Endodermal cell (in vitro differentiated cells): Measurements from ENCODE around the gene ST6GALNAC6. TPM values are rescaled to one million over a fixed set of nuclear protein-coding genes. Genes with fewer than 3 reads are reported as not detected.

ENCODE experiments used
- DNase-seq: peaks from one replicate; pipeline ENCODE4 v3.0.0-alpha.2; 2017
- H3K27ac ChIP-seq: 2 replicates; pipeline ENCODE4 v1.5.1; 2013; ENCODE audit warnings: mild to moderate bottlenecking, low read depth, low read length, moderate library complexity
- H3K27me3 ChIP-seq: 2 replicates; pipeline ENCODE4 v1.6.1; 2013; ENCODE audit warnings: mild to moderate bottlenecking, low read length, moderate library complexity; ENCODE audit not compliant: insufficient read depth, control insufficient read depth, poor library complexity, severe bottlenecking
- H3K36me3 ChIP-seq: 2 replicates; pipeline ENCODE4 v1.7.0; 2013; ENCODE audit warnings: mild to moderate bottlenecking, low read length, moderate library complexity; ENCODE audit not compliant: control insufficient read depth, insufficient read depth
- H3K4me1 ChIP-seq: one replicate; pipeline ENCODE4 v1.7.0; 2013; ENCODE audit warnings: low read length; ENCODE audit not compliant: control insufficient read depth, insufficient read depth
- H3K4me3 ChIP-seq: 2 replicates; pipeline ENCODE4 v1.5.1; 2013; ENCODE audit warnings: mild to moderate bottlenecking, low read length, moderate library complexity
- H3K9ac ChIP-seq: 2 replicates; pipeline ENCODE4 v1.6.1; 2013; ENCODE audit warnings: mild to moderate bottlenecking, low read length, moderate library complexity; ENCODE audit not compliant: poor library complexity, severe bottlenecking; ENCODE audit errors: extremely low read depth
- H3K9me3 ChIP-seq: 2 replicates; pipeline ENCODE4 v1.6.1; 2013; ENCODE audit warnings: mild to moderate bottlenecking, low read length, moderate library complexity; ENCODE audit not compliant: control insufficient read depth
- H3K27ac Mint-ChIP-seq: 2 replicates; pipeline ENCODE4 v1.8.0; 2020; ENCODE audit warnings: mixed read lengths
- H3K27me3 Mint-ChIP-seq: 2 replicates; pipeline ENCODE4 v1.8.0; 2021; ENCODE audit warnings: mild to moderate bottlenecking, mixed read lengths; ENCODE audit not compliant: insufficient read depth
- H3K36me3 Mint-ChIP-seq: 2 replicates; pipeline ENCODE4 v1.8.0; 2020; ENCODE audit warnings: low read depth, mixed read lengths
- H3K4me1 Mint-ChIP-seq: 2 replicates; pipeline ENCODE4 v1.8.0; 2020; ENCODE audit warnings: mixed read lengths
- H3K4me3 Mint-ChIP-seq: 2 replicates; pipeline ENCODE4 v1.8.0; 2020; ENCODE audit warnings: mild to moderate bottlenecking, moderate library complexity, mixed read lengths
- H3K9me3 Mint-ChIP-seq: 2 replicates; pipeline ENCODE4 v1.8.0; 2020; ENCODE audit warnings: mild to moderate bottlenecking, mixed read lengths
- CTCF ChIP-seq: fragments of 200-600 bp; sonication (generic); conservative IDR thresholded peaks from 2 replicates; pipeline ENCODE4 v1.5.0; 2021; ENCODE audit warnings: antibody characterized with exemption, mild to moderate bottlenecking
- WGBS, 2 experiments: methylation state at CpG; one replicate each; pipeline versions ENCODE4 v1.1.5 to v1.1.7; 2013; ENCODE audit warnings: missing lambda C conversion rate in 2 of 2, mixed read lengths in 1 of 2; ENCODE audit not compliant: insufficient coverage in 1 of 2, insufficient read length in 1 of 2; 5-methylcytosine and 5-hydroxymethylcytosine counted together
- total RNA-seq, 2 donors: library from RNA; stranded (reverse); fragmentation: NEBNext Ultra II Directional in 1 of 2; extraction: Animal tissue kit (Norgen Biotek cat#: 25700) in 1 of 2; gene quantifications; 2 replicates in 1 of 2; 3 replicates in 1 of 2; pipeline ENCODE4 v1.2.1, GENCODE V29; 2021

The ST6GALNAC6 gene
- total RNA-seq, 2 donors from 2014 or later = 42.3 to 44.2 TPM

DNA sequence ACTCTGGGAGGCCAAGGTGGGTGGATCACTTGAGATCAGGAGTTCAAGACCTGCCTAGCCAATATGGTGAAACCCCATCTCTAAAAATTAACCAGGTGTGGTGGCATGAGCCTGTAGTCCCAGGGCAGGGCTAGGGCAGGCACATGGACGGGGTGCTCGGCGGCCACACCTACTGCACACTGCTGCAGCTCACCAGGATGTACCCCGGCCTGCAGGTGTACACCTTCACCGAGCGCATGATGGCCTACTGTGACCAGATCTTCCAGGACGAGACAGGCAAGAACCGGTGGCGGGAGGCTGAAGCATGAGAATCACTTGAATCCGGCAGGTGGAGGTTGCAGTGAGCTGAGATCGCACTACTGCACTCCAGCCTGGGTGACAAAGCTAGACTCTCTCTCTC lies 14.3 kb upstream of the ST6GALNAC6 start:
- no peak for TF ChIP-seq CTCF
- no peaks in the 10 kb centered on the region for H3K36me3 Mint-ChIP-seq

GRCh38 chr9:127912882-127913281 lies 13.5 kb upstream of the ST6GALNAC6 start:
- Histone ChIP-seq H3K27me3 (peaks cover 10% of the 10 kb centered on the region), H3K9me3 (no peaks in the 10 kb centered on the region), H3K4me1 (no peaks in the 10 kb centered on the region), H3K4me3 (no peak overlapping the region), H3K27ac (no peak overlapping the region), H3K9ac (no peak overlapping the region), H3K36me3 (no peaks in the 10 kb centered on the region)
- Mint-ChIP-seq H3K36me3 (no peaks in the 10 kb centered on the region), H3K9me3 (no peaks in the 10 kb centered on the region), H3K4me3 (no peak overlapping the region), H3K27ac (no peak overlapping the region), H3K4me1 (no peaks in the 10 kb centered on the region), H3K27me3 (peaks cover 9% of the 10 kb centered on the region)
- TF ChIP-seq CTCF = no peak
- no peak for DNase-seq
- WGBS, 2 experiments = 92 to 95% methylated on average over 3 to 5 of the region's 5 CpGs

More for the DNA sequence above, 14.3 kb upstream of the ST6GALNAC6 start:
- no peaks in the 10 kb centered on the region for H3K9me3 Mint-ChIP-seq
- no peak for DNase-seq
- 97% methylated on average over 9 to 11 of the region's 11 CpGs for WGBS, 2 experiments
- Histone ChIP-seq H3K9me3 (no peaks in the 10 kb centered on the region), H3K9ac (no peak overlapping the region), H3K4me3 (no peak overlapping the region), H3K27ac (no peak overlapping the region), H3K36me3 (no peaks in the 10 kb centered on the region), H3K27me3 (peaks cover 10% of the 10 kb centered on the region), H3K4me1 (no peaks in the 10 kb centered on the region)
- H3K27me3 Mint-ChIP-seq = peaks cover 9% of the 10 kb centered on the region
- no peak overlapping the region for H3K27ac Mint-ChIP-seq
- no peak overlapping the region for H3K4me3 Mint-ChIP-seq
- no peaks in the 10 kb centered on the region for H3K4me1 Mint-ChIP-seq

DNA sequence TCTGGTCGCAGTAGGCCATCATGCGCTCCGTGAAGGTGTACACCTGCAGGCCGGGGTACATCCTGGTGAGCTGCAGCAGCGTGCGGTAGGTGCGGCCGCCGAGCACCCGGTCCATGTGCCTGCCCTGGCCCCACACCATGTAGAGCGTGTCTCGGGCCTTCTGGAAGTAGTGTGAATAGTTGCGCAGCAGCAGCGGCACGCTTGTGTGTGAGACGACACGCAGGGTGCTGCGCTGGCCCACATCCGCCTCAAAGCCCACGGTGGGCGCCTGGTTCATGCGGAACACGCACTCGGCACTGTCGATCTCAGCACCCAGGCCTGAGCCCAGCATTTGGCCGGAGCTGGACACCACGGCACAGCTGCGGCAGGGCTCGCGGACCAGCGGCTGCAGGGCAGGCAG lies 12.9 kb upstream of the ST6GALNAC6 start:
- Histone ChIP-seq H3K27ac (no peak overlapping the region), H3K27me3 (peaks cover 10% of the 10 kb centered on the region), H3K4me1 (no peaks in the 10 kb centered on the region), H3K4me3 (no peak overlapping the region), H3K9ac (no peak overlapping the region), H3K36me3 (no peaks in the 10 kb centered on the region), H3K9me3 (no peaks in the 10 kb centered on the region)
- Mint-ChIP-seq H3K4me3 (no peak overlapping the region), H3K27ac (no peak overlapping the region), H3K9me3 (no peaks in the 10 kb centered on the region), H3K27me3 (peaks cover 9% of the 10 kb centered on the region), H3K36me3 (no peaks in the 10 kb centered on the region), H3K4me1 (no peaks in the 10 kb centered on the region)
- WGBS, 2 experiments = 95 to 96% methylated on average over 30 to 31 of the region's 31 CpGs
- no peak for TF ChIP-seq CTCF
- no peak for DNase-seq
